ENCODE data around the gene ERCC6L. TPM values are rescaled to one million over a fixed set of nuclear protein-coding genes. Genes with fewer than 3 reads are reported as not detected.

Gene ERCC6L
- total RNA-seq, 1 donor from 2014 or later: 0.24 TPM

DNA sequence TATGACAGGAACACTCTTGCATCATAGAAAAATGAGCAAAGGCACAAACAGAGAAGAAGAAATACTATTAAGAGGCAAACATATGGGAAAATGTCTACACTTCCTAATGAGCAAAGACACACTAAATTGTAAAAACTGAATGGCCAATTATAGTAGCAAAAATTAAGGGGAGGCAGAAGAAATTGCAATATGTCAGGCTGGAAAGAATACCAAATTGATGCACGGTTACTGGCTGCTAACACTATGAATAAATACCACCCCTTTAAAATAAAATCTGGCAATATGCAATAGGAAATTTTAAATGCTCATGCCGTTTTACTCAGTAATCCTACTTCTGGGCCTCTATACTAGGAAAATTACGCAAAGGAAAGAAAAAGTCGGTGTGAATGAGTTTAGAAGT, 73.3 kb downstream of the ERCC6L start:
- DNase-seq (no peak), ATAC-seq (no peak)
- Histone ChIP-seq H3K27ac (no peak overlapping the region), H3K27me3 (ENCODE audit: low read depth) (no peaks in the 10 kb centered on the region), H3K36me3 (no peaks in the 10 kb centered on the region), H3K9me3 (no peaks in the 10 kb centered on the region), H3K4me3 (no peak overlapping the region), H3K4me1 (no peaks in the 10 kb centered on the region)
- intact Hi-C loops (cut with DNase I): no loop called here
- TF ChIP-seq, protein P1, sequence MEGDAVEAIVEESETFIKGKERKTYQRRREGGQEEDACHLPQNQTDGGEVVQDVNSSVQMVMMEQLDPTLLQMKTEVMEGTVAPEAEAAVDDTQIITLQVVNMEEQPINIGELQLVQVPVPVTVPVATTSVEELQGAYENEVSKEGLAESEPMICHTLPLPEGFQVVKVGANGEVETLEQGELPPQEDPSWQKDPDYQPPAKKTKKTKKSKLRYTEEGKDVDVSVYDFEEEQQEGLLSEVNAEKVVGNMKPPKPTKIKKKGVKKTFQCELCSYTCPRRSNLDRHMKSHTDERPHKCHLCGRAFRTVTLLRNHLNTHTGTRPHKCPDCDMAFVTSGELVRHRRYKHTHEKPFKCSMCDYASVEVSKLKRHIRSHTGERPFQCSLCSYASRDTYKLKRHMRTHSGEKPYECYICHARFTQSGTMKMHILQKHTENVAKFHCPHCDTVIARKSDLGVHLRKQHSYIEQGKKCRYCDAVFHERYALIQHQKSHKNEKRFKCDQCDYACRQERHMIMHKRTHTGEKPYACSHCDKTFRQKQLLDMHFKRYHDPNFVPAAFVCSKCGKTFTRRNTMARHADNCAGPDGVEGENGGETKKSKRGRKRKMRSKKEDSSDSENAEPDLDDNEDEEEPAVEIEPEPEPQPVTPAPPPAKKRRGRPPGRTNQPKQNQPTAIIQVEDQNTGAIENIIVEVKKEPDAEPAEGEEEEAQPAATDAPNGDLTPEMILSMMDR (IDR thresholded peaks at IDR 0.05): no peak

- TF ChIP-seq, protein P1 (IDR thresholded peaks at IDR 0.05): no peak
- no peak overlapping the region for H3K27ac ChIP-seq
- intact Hi-C loops (cut with DNase I): no loop called here
Measured at GRCh38 chrX:72159769-72160168, 79.1 kb downstream of the ERCC6L start.

GRCh38 chrX:72158773-72159172, 80.1 kb downstream of the ERCC6L start:
- Histone ChIP-seq H3K4me1 (no peaks in the 10 kb centered on the region), H3K36me3 (no peaks in the 10 kb centered on the region), H3K27ac (no peak overlapping the region), H3K9me3 (no peaks in the 10 kb centered on the region), H3K4me3 (no peak overlapping the region), H3K27me3 (ENCODE audit: low read depth) (no peaks in the 10 kb centered on the region)
- TF ChIP-seq, protein P1 (IDR thresholded peaks at IDR 0.05): no peak
- ATAC-seq: no peak
- no peak for DNase-seq
- intact Hi-C loops (cut with DNase I): no loop called here

More at GRCh38 chrX:72159769-72160168, 79.1 kb downstream of the ERCC6L start:
- H3K9me3 ChIP-seq: no peaks in the 10 kb centered on the region
- H3K36me3 ChIP-seq: no peaks in the 10 kb centered on the region
- H3K4me1 ChIP-seq: no peaks in the 10 kb centered on the region
- ATAC-seq (no peak), DNase-seq (no peak)
- no peaks in the 10 kb centered on the region for H3K27me3 ChIP-seq (ENCODE audit: low read depth)
- H3K4me3 ChIP-seq: no peak overlapping the region

Other genes starting within 250 kb of the ERCC6L start
- gene RTL5, start 107.1 kb downstream of the ERCC6L start, total RNA-seq: 9.9 TPM
- 9.8 TPM for gene PIN4, start 57.3 kb downstream of the ERCC6L start, total RNA-seq
- gene RPS4X, start 38.2 kb upstream of the ERCC6L start, total RNA-seq: 629 TPM
- gene CITED1, start 66.9 kb upstream of the ERCC6L start, total RNA-seq: 0.65 TPM